GM18873 (cell line): ENCODE results near the gene BFSP1.

Experiments
- ATAC-seq: cut with Tn5 transposase; IDR thresholded peaks from one replicate; pipeline ENCODE4 v1.9.1; 2021; ENCODE audit warnings: mild to moderate bottlenecking, moderate library complexity, moderate number of reproducible peaks; ENCODE audit not compliant: unreplicated experiment, low FRiP score

BFSP1 gene

GRCh38 chr20:17524560-17524959 is 6.6 kb downstream of the BFSP1 start:
- no peak for ATAC-seq

- ATAC-seq, result no peak
Observed at GRCh38 chr20:17523326-17523725, 7.9 kb downstream of the BFSP1 start.

- no peak for ATAC-seq
Observed at GRCh38 chr20:17522528-17522927, 8.7 kb downstream of the BFSP1 start.

- ATAC-seq, result no peak
Observed at GRCh38 chr20:17520583-17520982, 10.6 kb downstream of the BFSP1 start.

GRCh38 chr20:17519606-17520285 is 11.4 kb downstream of the BFSP1 start:
- no peak for ATAC-seq

GRCh38 chr20:17518339-17519052 is 12.7 kb downstream of the BFSP1 start:
- no peak for ATAC-seq

GRCh38 chr20:17515053-17515452 is 16.1 kb downstream of the BFSP1 start:
- no peak for ATAC-seq

- no peak for ATAC-seq
Observed at GRCh38 chr20:17513939-17514338, 17.2 kb downstream of the BFSP1 start.

- ATAC-seq, result no peak
Observed at GRCh38 chr20:17511401-17511800, 19.8 kb downstream of the BFSP1 start.

GRCh38 chr20:17510548-17510947 is 20.6 kb downstream of the BFSP1 start:
- no peak for ATAC-seq

- no peak for ATAC-seq
Observed at GRCh38 chr20:17508756-17509155, 22.4 kb downstream of the BFSP1 start.

GRCh38 chr20:17507531-17507930 is 23.6 kb downstream of the BFSP1 start:
- ATAC-seq, result no peak

- ATAC-seq, result no peak
Observed at GRCh38 chr20:17507032-17507431, 24.1 kb downstream of the BFSP1 start.

GRCh38 chr20:17505636-17506517 is 25.3 kb downstream of the BFSP1 start:
- no peak for ATAC-seq

- ATAC-seq, result no peak
Observed at GRCh38 chr20:17504898-17505635, 26.1 kb downstream of the BFSP1 start.

- no peak for ATAC-seq
Observed at GRCh38 chr20:17504066-17504897, 26.9 kb downstream of the BFSP1 start.

- no peak for ATAC-seq
Observed at GRCh38 chr20:17503301-17504065, 27.7 kb downstream of the BFSP1 start.

GRCh38 chr20:17502105-17502504 is 29.1 kb downstream of the BFSP1 start:
- ATAC-seq, result no peak

GRCh38 chr20:17501701-17502100 is 29.5 kb downstream of the BFSP1 start:
- no peak for ATAC-seq
